ENCODE measurements around the gene TBX4.

- TF ChIP-seq POLR2A (IDR thresholded peaks at IDR 0.05): no peak
- TF ChIP-seq CTCF (IDR thresholded peaks at IDR 0.05 in 4 of 5, conservative IDR thresholded peaks at IDR 0.05 in 1 of 5): peak; percentile 36 to 58 (median 47)
These were observed 42.7 kb upstream of the TBX4 start for GRCh38 chr17:61409301-61410112.

Measured in gastrocnemius medialis (tissue), 4 donors.